ENCODE data around the gene ROBO2. TPM values are rescaled to one million over a fixed set of nuclear protein-coding genes. Genes with fewer than 3 reads are reported as not detected.

ROBO2 gene
- total and polyA plus RNA-seq, 10 of the 15 experiments (the other 5 are each of a cell fraction or from before 2014, with no cell fraction given): 0.22 to 2.5 (median 0.81) TPM

- TF ChIP-seq NRF1 (conservative IDR thresholded peaks at IDR 0.05; ENCODE audit: low read depth, low read length) (no peak), ZNF592 (IDR thresholded peaks at IDR 0.05) (no peak), PAX5 (IDR thresholded peaks at IDR 0.05; ENCODE audit: borderline replicate concordance, low read depth, low read length) (no peak), POLR2AphosphoS5 (IDR thresholded peaks at IDR 0.05; ENCODE audit: low read length) (no peak)
Observed at GRCh38 chr3:77699125-77699691, 659.3 kb downstream of the ROBO2 start (continued).

Small RNA genes lying within 50 kb of the gene (small RNA-seq; reads per million reads assigned to genes)
- gene RNU6-386P: not detected

All from GM12878 (cell line).